Upper lobe of left lung (tissue), 4 donors: Measurements from ENCODE around the gene SOX11.

Experiments
- EP300 ChIP-seq, 4 donors: sonication (generic); formaldehyde crosslinking; IDR thresholded peaks; one replicate each; pipeline ENCODE4 v1.5.1; 2017; ENCODE audit warnings: antibody characterized with exemption in 4 of 4, control low read depth in 2 of 4
- POLR2A ChIP-seq, 4 donors: fragments of 450-650 bp; IDR thresholded peaks; one replicate each; pipeline ENCODE4 v1.5.1; 2016 to 2017; ENCODE audit warnings: antibody characterized with exemption in 4 of 4, mild to moderate bottlenecking in 2 of 4
- TF ChIP-seq, protein P1 (sequence below), 6 experiments: fragments of 450-650 bp in 4 of 6; fragments of 200-600 bp in 2 of 6; sonication (generic) in 2 of 6; IDR thresholded peaks; one replicate each; pipeline ENCODE4 v1.5.1; 2016 to 2019; ENCODE audit warnings: antibody characterized with exemption in 6 of 6

DNA sequence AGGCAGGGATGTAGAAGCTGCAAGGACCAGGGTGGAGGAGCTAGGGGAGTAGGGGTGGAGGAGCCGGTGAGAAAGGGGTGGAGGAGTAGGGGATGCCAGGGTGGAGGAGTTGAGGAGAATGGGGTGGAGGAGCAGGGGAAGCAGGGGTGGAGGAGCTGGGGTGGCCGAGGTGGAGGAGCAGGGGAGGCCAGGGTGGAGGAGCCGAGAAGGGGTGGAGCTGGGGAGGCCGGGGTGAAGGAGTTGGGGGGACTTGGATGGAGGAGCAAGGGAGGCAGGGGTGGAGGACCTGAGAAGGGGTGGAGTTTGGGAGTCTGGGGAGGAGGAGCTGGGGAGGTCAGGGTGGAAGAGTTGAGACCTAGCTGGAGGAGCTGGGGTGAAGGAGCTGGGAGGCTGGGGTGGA is 13.3 kb downstream of the SOX11 start:
- TF ChIP-seq, protein P1, sequence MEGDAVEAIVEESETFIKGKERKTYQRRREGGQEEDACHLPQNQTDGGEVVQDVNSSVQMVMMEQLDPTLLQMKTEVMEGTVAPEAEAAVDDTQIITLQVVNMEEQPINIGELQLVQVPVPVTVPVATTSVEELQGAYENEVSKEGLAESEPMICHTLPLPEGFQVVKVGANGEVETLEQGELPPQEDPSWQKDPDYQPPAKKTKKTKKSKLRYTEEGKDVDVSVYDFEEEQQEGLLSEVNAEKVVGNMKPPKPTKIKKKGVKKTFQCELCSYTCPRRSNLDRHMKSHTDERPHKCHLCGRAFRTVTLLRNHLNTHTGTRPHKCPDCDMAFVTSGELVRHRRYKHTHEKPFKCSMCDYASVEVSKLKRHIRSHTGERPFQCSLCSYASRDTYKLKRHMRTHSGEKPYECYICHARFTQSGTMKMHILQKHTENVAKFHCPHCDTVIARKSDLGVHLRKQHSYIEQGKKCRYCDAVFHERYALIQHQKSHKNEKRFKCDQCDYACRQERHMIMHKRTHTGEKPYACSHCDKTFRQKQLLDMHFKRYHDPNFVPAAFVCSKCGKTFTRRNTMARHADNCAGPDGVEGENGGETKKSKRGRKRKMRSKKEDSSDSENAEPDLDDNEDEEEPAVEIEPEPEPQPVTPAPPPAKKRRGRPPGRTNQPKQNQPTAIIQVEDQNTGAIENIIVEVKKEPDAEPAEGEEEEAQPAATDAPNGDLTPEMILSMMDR (IDR thresholded peaks at IDR 0.05) = no peak
- no peak for TF ChIP-seq POLR2A (IDR thresholded peaks at IDR 0.05)
- no peak for TF ChIP-seq EP300 (IDR thresholded peaks at IDR 0.05)
